Skeletal muscle satellite cell (primary cell): ENCODE measurements around the gene NDUFAF7.
A peak's percentile ranks its signal among the peaks of the same experiment; 100 is the strongest.

ENCODE experiments used
- H3K27me3 ChIP-seq: 2 replicates; pipeline ENCODE4 v1.7.0; 2013; ENCODE audit warnings: low read length; ENCODE audit not compliant: control insufficient read depth, insufficient read depth
- H3K36me3 ChIP-seq: 2 replicates; pipeline ENCODE4 v1.7.0; 2013; ENCODE audit warnings: mild to moderate bottlenecking, control low read depth, low read length; ENCODE audit not compliant: insufficient read depth
- H3K4me1 ChIP-seq: 2 replicates; pipeline ENCODE4 v1.7.0; 2013; ENCODE audit warnings: low read length; ENCODE audit not compliant: control insufficient read depth, insufficient read depth
- H3K4me2 ChIP-seq: 2 replicates; pipeline ENCODE4 v1.7.0; 2013; ENCODE audit warnings: mild to moderate bottlenecking, low read length
- H3K4me3 ChIP-seq: 2 replicates; pipeline ENCODE4 v1.7.0; 2013; ENCODE audit warnings: low read length
- H3K9ac ChIP-seq: 2 replicates; pipeline ENCODE4 v1.7.0; 2013; ENCODE audit warnings: mild to moderate bottlenecking, low read depth, low read length, moderate library complexity
- H3K9me3 ChIP-seq: replicated peaks from 2 replicates; pipeline ENCODE4 v1.7.0; 2013; ENCODE audit warnings: mild to moderate bottlenecking, control low read depth, low read length

Gene NDUFAF7

GRCh38 chr2:37262522-37262921 lies 31.1 kb downstream of the NDUFAF7 start:
- Histone ChIP-seq H3K9me3 (no peaks in the 10 kb centered on the region), H3K36me3 (peaks cover 26% of the 10 kb centered on the region)

DNA sequence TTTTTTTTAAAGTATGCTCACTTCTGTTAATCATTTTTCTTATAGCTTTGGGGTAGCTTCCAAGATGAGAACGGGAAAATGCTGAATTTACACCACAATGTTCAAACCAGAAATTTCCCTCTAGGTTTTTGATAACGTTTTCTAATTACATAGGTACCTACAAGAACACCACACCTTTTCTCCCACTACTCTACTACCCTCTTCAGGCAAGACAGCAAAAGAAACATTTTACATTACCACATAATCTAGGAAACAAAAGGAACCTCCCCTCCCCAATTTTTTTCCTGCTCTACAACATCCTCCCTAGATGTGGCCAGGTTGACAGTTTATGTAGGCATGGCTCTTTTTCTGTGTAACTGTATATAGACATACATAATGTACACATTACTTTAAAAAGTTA lies 32.4 kb downstream of the NDUFAF7 start:
- H3K4me2 ChIP-seq, result no peak overlapping the region
- no peaks in the 10 kb centered on the region for H3K9me3 ChIP-seq
- no peaks in the 10 kb centered on the region for H3K4me1 ChIP-seq
- no peak overlapping the region for H3K4me3 ChIP-seq
- no peak overlapping the region for H3K9ac ChIP-seq
- H3K27me3 ChIP-seq, result no peaks in the 10 kb centered on the region
- peaks cover 24% of the 10 kb centered on the region for H3K36me3 ChIP-seq

More at GRCh38 chr2:37262522-37262921, 31.1 kb downstream of the NDUFAF7 start:
- Histone ChIP-seq H3K4me3 (no peak overlapping the region), H3K27me3 (no peaks in the 10 kb centered on the region), H3K4me2 (no peak overlapping the region), H3K9ac (no peak overlapping the region), H3K4me1 (no peaks in the 10 kb centered on the region)

DNA sequence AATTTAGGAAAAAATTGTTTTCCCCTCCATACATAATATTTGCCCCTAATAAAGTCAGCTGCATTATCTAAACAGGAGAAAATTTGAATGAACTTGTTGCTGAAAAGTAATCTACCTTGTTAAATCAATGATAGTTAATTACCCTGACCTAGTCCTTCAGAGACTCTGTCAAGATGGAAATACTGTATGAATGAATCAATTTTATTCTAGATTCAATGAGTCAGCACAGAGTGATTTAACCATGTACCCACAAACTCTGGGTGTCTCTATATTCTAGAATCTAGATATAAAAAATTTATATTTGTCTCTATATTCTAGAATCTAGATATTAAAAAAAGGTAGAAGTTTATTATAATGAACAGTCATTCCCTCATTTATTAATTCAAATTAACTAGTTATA lies 36.2 kb downstream of the NDUFAF7 start:
- H3K9ac ChIP-seq, result no peak overlapping the region
- no peaks in the 10 kb centered on the region for H3K4me1 ChIP-seq
- no peaks in the 10 kb centered on the region for H3K27me3 ChIP-seq
- H3K4me2 ChIP-seq, result no peak overlapping the region
- no peaks in the 10 kb centered on the region for H3K9me3 ChIP-seq
- peaks cover 36% of the 10 kb centered on the region for H3K36me3 ChIP-seq
- H3K4me3 ChIP-seq, result no peak overlapping the region

DNA sequence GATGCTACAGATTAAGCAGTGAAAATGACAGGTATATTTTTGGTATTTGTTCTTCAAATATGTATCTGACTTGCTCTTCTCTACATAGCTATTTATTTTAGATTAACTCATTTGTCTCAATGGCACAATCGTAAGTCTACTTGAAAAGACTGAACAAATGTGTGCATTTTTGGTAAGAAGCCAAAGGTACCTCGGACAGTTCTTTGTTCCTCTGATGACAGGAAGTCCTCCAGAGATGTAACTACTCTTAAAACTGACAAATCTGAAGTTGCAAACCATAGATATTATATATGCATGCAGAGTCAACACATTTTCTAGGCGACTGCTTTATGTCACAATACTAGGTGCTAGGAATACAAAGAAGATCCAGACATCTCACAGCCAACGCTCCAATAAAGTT lies 36.7 kb downstream of the NDUFAF7 start:
- Histone ChIP-seq H3K36me3 (peaks cover 36% of the 10 kb centered on the region), H3K4me2 (no peak overlapping the region), H3K9ac (no peak overlapping the region), H3K4me3 (no peak overlapping the region), H3K9me3 (no peaks in the 10 kb centered on the region), H3K4me1 (no peaks in the 10 kb centered on the region), H3K27me3 (no peaks in the 10 kb centered on the region)

- Histone ChIP-seq H3K9me3 (no peaks in the 10 kb centered on the region), H3K9ac (no peak overlapping the region), H3K4me3 (no peak overlapping the region), H3K4me2 (no peak overlapping the region), H3K4me1 (peaks cover 3% of the 10 kb centered on the region), H3K27me3 (no peaks in the 10 kb centered on the region), H3K36me3 (peaks cover 50% of the 10 kb centered on the region)
These were observed 40.1 kb downstream of the NDUFAF7 start for GRCh38 chr2:37271376-37272067.

- Histone ChIP-seq H3K27me3 (no peaks in the 10 kb centered on the region), H3K4me2 (no peak overlapping the region), H3K9me3 (no peaks in the 10 kb centered on the region), H3K36me3 (peaks cover 43% of the 10 kb centered on the region), H3K4me1 (peaks cover 3% of the 10 kb centered on the region), H3K9ac (no peak overlapping the region), H3K4me3 (no peak overlapping the region)
These were observed 43.0 kb downstream of the NDUFAF7 start for GRCh38 chr2:37274359-37274965.

DNA sequence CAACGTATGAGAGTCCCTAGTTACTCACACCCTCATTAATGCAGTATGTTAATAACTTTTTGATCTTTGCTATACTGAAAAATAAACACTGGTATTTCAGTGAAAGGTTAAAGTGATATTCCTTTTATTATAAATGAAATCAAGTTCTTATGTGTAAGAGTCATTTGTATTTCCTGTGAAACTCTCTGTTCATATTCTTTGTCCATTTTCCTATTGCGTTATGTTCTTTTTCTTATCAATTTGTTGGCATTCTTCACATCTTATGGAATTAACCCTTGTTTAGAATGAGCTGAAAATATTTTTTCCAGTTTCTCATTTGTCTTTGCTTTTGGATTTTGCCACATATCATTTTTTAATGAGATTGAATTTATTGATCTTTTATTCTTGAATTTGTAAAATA lies 44.8 kb downstream of the NDUFAF7 start:
- H3K36me3 ChIP-seq, result peaks cover 42% of the 10 kb centered on the region
- no peaks in the 10 kb centered on the region for H3K9me3 ChIP-seq
- no peak overlapping the region for H3K4me3 ChIP-seq
- H3K4me2 ChIP-seq, result no peak overlapping the region
- H3K4me1 ChIP-seq, result peaks cover 3% of the 10 kb centered on the region
- no peaks in the 10 kb centered on the region for H3K27me3 ChIP-seq
- H3K9ac ChIP-seq, result no peak overlapping the region

- H3K9ac ChIP-seq, result no peak overlapping the region
- no peak overlapping the region for H3K4me3 ChIP-seq
- no peaks in the 10 kb centered on the region for H3K9me3 ChIP-seq
- H3K4me1 ChIP-seq, result peaks cover 26% of the 10 kb centered on the region
- no peaks in the 10 kb centered on the region for H3K27me3 ChIP-seq
- H3K4me2 ChIP-seq, result no peak overlapping the region
- peaks cover 21% of the 10 kb centered on the region for H3K36me3 ChIP-seq
These were observed 50.5 kb downstream of the NDUFAF7 start for GRCh38 chr2:37281916-37282315.

DNA sequence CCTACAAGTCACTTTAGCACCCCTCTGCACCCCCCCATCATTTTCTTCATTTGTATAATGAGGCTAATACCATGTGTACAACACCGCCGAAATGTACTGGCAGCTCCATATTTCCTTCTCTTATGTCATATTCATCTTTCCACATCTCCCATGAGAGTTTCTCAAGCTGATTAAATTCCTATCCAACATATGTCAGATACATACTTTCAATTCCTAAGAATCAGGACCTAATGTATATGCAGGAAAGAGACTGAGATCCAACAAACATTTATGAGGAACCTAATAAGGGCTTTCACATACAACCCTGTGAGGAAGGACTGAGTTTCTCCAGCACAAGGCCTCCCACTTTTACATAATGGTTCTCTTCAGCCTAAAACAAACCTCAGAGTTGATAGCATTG lies 51.3 kb downstream of the NDUFAF7 start:
- H3K4me3 ChIP-seq, result peak overlapping the region; percentile 3
- H3K9me3 ChIP-seq, result no peaks in the 10 kb centered on the region
- H3K27me3 ChIP-seq, result no peaks in the 10 kb centered on the region
- peak overlapping the region; percentile 48 for H3K4me2 ChIP-seq
- H3K4me1 ChIP-seq, result peaks cover 26% of the 10 kb centered on the region
- H3K9ac ChIP-seq, result no peak overlapping the region
- peaks cover 21% of the 10 kb centered on the region for H3K36me3 ChIP-seq

DNA sequence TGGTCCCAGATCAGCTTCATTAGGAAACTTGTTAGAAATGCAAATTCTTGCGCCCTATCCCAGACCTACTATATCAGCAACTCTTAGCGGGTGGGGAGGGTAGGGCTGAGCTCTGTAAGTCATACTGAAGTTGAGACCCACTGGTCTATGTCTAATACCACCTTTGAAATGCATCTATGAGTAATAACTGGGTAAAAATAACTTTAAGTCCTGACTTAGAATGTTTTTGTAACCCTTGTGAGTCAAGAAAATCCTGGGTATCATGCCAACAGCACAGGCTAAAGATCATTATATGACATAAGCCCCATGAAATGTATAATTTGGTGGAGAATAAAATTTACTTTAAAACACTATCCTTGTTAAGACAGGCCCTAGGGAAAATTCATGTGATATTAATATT lies 51.7 kb downstream of the NDUFAF7 start:
- Histone ChIP-seq H3K27me3 (no peaks in the 10 kb centered on the region), H3K4me2 (peak overlapping the region; percentile 65), H3K36me3 (peaks cover 24% of the 10 kb centered on the region), H3K9me3 (no peaks in the 10 kb centered on the region), H3K4me1 (peaks cover 26% of the 10 kb centered on the region), H3K9ac (no peak overlapping the region), H3K4me3 (peak overlapping the region; percentile 3)

- H3K36me3 ChIP-seq, result peaks cover 24% of the 10 kb centered on the region
- H3K27me3 ChIP-seq, result no peaks in the 10 kb centered on the region
These were observed 52.9 kb downstream of the NDUFAF7 start for GRCh38 chr2:37284381-37284780.

GRCh38 chr2:37287966-37288365 lies 56.5 kb downstream of the NDUFAF7 start:
- no peak overlapping the region for H3K9ac ChIP-seq
- peaks cover 19% of the 10 kb centered on the region for H3K4me1 ChIP-seq
- H3K27me3 ChIP-seq, result no peaks in the 10 kb centered on the region
- H3K4me2 ChIP-seq, result no peak overlapping the region
- no peak overlapping the region for H3K4me3 ChIP-seq
- no peaks in the 10 kb centered on the region for H3K9me3 ChIP-seq
- peaks cover 18% of the 10 kb centered on the region for H3K36me3 ChIP-seq

More at GRCh38 chr2:37284381-37284780, 52.9 kb downstream of the NDUFAF7 start:
- H3K9ac ChIP-seq, result no peak overlapping the region
- H3K4me1 ChIP-seq, result peaks cover 26% of the 10 kb centered on the region
- peak overlapping the region; percentile 23 for H3K4me2 ChIP-seq
- H3K4me3 ChIP-seq, result no peak overlapping the region
- no peaks in the 10 kb centered on the region for H3K9me3 ChIP-seq
